Naive thymus-derived CD4-positive, alpha-beta T cell (primary cell): Measurements from ENCODE around the gene SIPA1. TPM values are rescaled to one million over a fixed set of nuclear protein-coding genes. Genes with fewer than 3 reads are reported as not detected.

Experiments
- ATAC-seq: fragments of 150-1000 bp; cut with Tn5 transposase; 2 replicates; pipeline ENCODE4 v1.10.0; 2021; ENCODE audit warnings: mild to moderate bottlenecking, moderate library complexity
- CTCF ChIA-PET: fragments of 350-600 bp; sonication (Branson Sonifier 250); formaldehyde crosslinking; loops from one replicate; lab custom pipeline; 2021; ENCODE audit warnings: antibody characterized with exemption; lab: Charles Lee
- POLR2A ChIA-PET: fragments of 350-600 bp; sonication (Branson Sonifier 250); formaldehyde crosslinking; loops from one replicate; lab custom pipeline; 2021; ENCODE audit warnings: antibody characterized with exemption, inconsistent platforms; lab: Charles Lee
- DNase-seq, 9 donors: peaks; one replicate each; pipeline versions ENCODE4 v3.0.0 to v3.0.0-alpha.2; 2020 to 2022; ENCODE audit warnings: mixed read lengths in 1 of 9
- H3K27ac ChIP-seq: one replicate; pipeline ENCODE4 v1.7.0; 2013; ENCODE audit warnings: mild to moderate bottlenecking, low read depth, low read length, moderate library complexity
- H3K27me3 ChIP-seq, 2 donors: one replicate each; pipeline ENCODE4 v1.7.0; 2013; ENCODE audit warnings: low read length in 2 of 2, mild to moderate bottlenecking in 2 of 2, moderate library complexity in 2 of 2; ENCODE audit not compliant: control insufficient read depth in 2 of 2, insufficient read depth in 2 of 2
- H3K36me3 ChIP-seq, 3 experiments: 1 replicate in 2 of 3; 2 replicates in 1 of 3; pipeline ENCODE4 v1.7.0; 2013; ENCODE audit warnings: low read length in 3 of 3, mild to moderate bottlenecking in 3 of 3, moderate library complexity in 1 of 3; ENCODE audit not compliant: insufficient read depth in 3 of 3, control insufficient read depth in 2 of 3
- H3K4me1 ChIP-seq, 2 donors: one replicate each; pipeline ENCODE4 v1.7.0; 2013; ENCODE audit warnings: low read length in 2 of 2, mild to moderate bottlenecking in 2 of 2, moderate library complexity in 1 of 2; ENCODE audit not compliant: control insufficient read depth in 2 of 2, insufficient read depth in 2 of 2
- H3K4me3 ChIP-seq: 2 replicates; pipeline ENCODE4 v1.7.0; 2013; ENCODE audit warnings: mild to moderate bottlenecking, low read length
- H3K9me3 ChIP-seq, 3 experiments: 1 replicate in 2 of 3; 2 replicates in 1 of 3; pipeline ENCODE4 v1.7.0; 2013; ENCODE audit warnings: low read length in 3 of 3; ENCODE audit not compliant: control insufficient read depth in 2 of 3
- H3K27ac Mint-ChIP-seq, 9 donors: one replicate each; pipeline ENCODE4 v1.8.0; 2020 to 2022; ENCODE audit warnings: mixed read lengths in 9 of 9, mild to moderate bottlenecking in 8 of 9, moderate library complexity in 5 of 9, inconsistent platforms in 2 of 9
- H3K27me3 Mint-ChIP-seq, 5 donors: one replicate each; pipeline ENCODE4 v1.8.0; 2021 to 2022; ENCODE audit warnings: mixed read lengths in 5 of 5, mild to moderate bottlenecking in 1 of 5
- H3K36me3 Mint-ChIP-seq, 5 donors: one replicate each; pipeline ENCODE4 v1.8.0; 2020 to 2022; ENCODE audit warnings: mixed read lengths in 5 of 5, mild to moderate bottlenecking in 3 of 5, inconsistent platforms in 1 of 5
- H3K4me1 Mint-ChIP-seq, 7 donors: one replicate each; pipeline ENCODE4 v1.8.0; 2020 to 2022; ENCODE audit warnings: mixed read lengths in 7 of 7, mild to moderate bottlenecking in 3 of 7, inconsistent platforms in 1 of 7
- H3K4me3 Mint-ChIP-seq, 10 donors: one replicate each; pipeline ENCODE4 v1.8.0; 2020 to 2022; ENCODE audit warnings: mild to moderate bottlenecking in 10 of 10, mixed read lengths in 10 of 10, moderate library complexity in 6 of 10, inconsistent platforms in 2 of 10
- H3K9me3 Mint-ChIP-seq, 11 donors: one replicate each; pipeline ENCODE4 v1.8.0; 2020 to 2022; ENCODE audit warnings: mixed read lengths in 11 of 11, mild to moderate bottlenecking in 4 of 11, inconsistent platforms in 1 of 11, moderate library complexity in 1 of 11
- intact Hi-C, 2 donors: fragments of 100-400 bp; cut with micrococcal nuclease; formaldehyde crosslinking; loops; one replicate each; pipeline ENCODE4 v1.15.1; 2023
- polyA plus RNA-seq, 2 donors: library from polyadenylated mRNA; unstranded; fragments of 300-500 nt; fragmentation: Illumina TruSeq; gene quantifications; one replicate each; pipeline ENCODE4 v1.2.3, GENCODE V29; 2021
- total RNA-seq, 6 experiments: library from RNA in 5 of 6; stranded (reverse) in 5 of 6; gene quantifications; 1 replicate in 5 of 6; 2 replicates in 1 of 6; pipeline ENCODE4 v1.2.3 and lab custom pipeline; 2021 to 2026

Gene SIPA1
- total and polyA plus RNA-seq, 7 experiments from 2014 or later: 90.3 to 249 (median 184) TPM

DNA sequence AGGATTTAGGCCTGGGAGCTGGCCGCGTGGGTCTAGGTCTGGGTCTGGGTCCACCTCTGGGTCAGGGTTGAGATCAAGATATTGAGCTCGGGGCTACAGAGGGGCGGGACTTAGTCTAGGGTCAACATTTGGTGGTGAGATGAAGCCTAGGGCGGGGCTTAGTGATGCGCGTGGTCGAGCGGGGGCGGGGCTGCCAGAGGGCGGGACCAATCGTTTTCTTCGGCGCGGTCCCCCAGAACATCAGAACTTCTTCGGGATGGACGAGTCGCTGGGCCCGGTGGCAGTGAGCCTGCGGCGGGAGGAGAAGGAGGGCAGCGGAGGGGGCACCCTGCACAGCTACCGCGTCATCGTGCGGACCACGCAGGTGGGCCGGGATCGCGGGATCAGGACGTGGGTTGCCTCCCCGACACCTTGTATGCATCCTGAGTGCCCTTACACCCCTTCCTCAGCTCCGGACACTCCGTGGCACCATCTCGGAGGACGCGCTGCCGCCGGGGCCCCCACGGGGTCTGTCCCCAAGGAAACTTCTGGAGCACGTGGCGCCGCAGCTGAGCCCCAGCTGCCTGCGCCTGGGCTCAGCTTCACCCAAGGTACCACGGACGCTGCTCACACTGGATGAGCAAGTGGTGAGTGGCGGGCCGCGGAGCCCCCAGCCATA, 4.2 kb downstream of the SIPA1 start:
- H3K4me3 Mint-ChIP-seq: peak overlapping the region; percentile 73 to 99 (median 91)
- H3K36me3 Mint-ChIP-seq: peaks cover 0 to 39% (median 4%) of the 10 kb centered on the region in 5 donors
- peak overlapping the region; percentile 73 to 97 (median 91) for H3K27ac Mint-ChIP-seq
- Histone ChIP-seq H3K4me3 (peak overlapping the region; percentile 90), H3K4me1 (peaks cover 51 to 59% of the 10 kb centered on the region in 2 donors), H3K9me3 (no peaks in the 10 kb centered on the region), H3K27me3 (no peaks in the 10 kb centered on the region), H3K27ac (peak overlapping the region; percentile 97), H3K36me3 (peaks cover 16 to 66% (median 22%) of the 10 kb centered on the region in 3 experiments)
- ChIA-PET POLR2A (interaction anchor here (0.5 to 10.4 kb wide), 11 partner anchors 12 to 216 kb away, joined by 3 to 227 read pairs (median 4); partner anchors contain the start of genes FAM89B, PCNX3 and RELA), CTCF (interaction anchor here (1.1 kb wide), 1 partner anchor 10 kb away, joined by 4 read pairs; no protein-coding TSS in a partner anchor)
- H3K4me1 Mint-ChIP-seq: peaks cover 29 to 55% (median 52%) of the 10 kb centered on the region in 7 donors
- DNase-seq (no peak), ATAC-seq (no peak)
- H3K27me3 Mint-ChIP-seq: no peaks in the 10 kb centered on the region
- intact Hi-C loops: no loop called here
- H3K9me3 Mint-ChIP-seq: peaks cover 0 to 2% (median 0%) of the 10 kb centered on the region in 11 donors

DNA sequence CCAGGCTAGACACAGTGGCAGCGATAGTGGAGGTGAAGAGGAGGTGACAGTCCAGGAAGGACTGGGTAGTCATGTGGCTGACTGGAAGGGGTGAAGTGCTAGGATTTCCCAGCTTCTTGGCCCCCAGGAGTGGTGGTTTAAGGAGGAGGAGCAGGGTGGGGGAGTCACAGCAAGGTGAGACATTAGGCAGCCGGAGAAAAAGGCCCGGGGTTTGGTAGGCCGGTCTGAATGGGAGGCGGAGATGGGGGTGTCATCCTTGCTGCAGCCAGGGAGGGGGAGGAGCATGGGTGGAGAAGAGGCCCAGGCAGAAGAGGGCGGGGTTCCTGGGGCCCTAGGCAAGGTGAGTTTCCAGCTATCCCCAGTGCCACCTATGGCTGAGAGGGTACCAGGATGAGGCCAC, 6.1 kb downstream of the SIPA1 start:
- Histone ChIP-seq H3K27me3 (no peaks in the 10 kb centered on the region), H3K27ac (peak overlapping the region; percentile 52), H3K4me3 (no peak overlapping the region), H3K4me1 (peaks cover 41 to 49% of the 10 kb centered on the region in 2 donors), H3K36me3 (peaks cover 21 to 74% (median 34%) of the 10 kb centered on the region in 3 experiments), H3K9me3 (no peaks in the 10 kb centered on the region)
- Mint-ChIP-seq H3K27ac (peak overlapping the region; percentile 40 to 91 (median 87)), H3K27me3 (no peaks in the 10 kb centered on the region), H3K4me3 (peak overlapping the region in 5 of 10 donors; percentile 40 to 97 (median 41)), H3K36me3 (peaks cover 0 to 36% (median 10%) of the 10 kb centered on the region in 5 donors), H3K4me1 (peaks cover 19 to 45% (median 40%) of the 10 kb centered on the region in 7 donors), H3K9me3 (peaks cover 0 to 2% (median 0%) of the 10 kb centered on the region in 11 donors)
- no peak for ATAC-seq
- no peak for DNase-seq
- CTCF ChIA-PET: no interaction called here
- POLR2A ChIA-PET: interaction anchor here (0.7 to 10.4 kb wide), 2 partner anchors 10 to 27 kb away, joined by 3 to 227 read pairs; no protein-coding TSS in a partner anchor
- intact Hi-C loops: no loop called here

DNA sequence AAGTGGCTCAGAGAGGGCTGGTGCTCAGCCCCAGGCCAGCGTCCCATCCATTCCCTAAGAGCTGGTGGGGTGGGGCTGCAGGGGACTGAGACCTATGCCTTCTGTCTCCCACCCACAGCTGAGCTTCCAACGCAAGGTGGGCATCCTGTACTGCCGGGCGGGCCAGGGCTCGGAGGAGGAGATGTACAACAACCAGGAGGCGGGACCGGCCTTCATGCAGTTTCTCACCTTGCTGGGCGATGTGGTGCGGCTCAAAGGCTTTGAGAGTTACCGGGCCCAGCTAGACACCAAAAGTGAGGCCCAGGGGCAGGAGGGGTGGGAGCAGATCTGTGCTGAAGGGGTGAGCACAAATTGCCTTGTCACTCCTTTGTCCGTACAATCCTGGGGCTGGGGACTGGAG, 6.9 kb downstream of the SIPA1 start:
- Mint-ChIP-seq H3K27ac (peak overlapping the region in 4 of 9 donors; percentile 44 to 88 (median 72)), H3K4me3 (no peak overlapping the region), H3K27me3 (no peaks in the 10 kb centered on the region), H3K36me3 (peaks cover 0 to 31% (median 10%) of the 10 kb centered on the region in 5 donors), H3K4me1 (peaks cover 11 to 38% (median 33%) of the 10 kb centered on the region in 7 donors), H3K9me3 (peaks cover 0 to 2% (median 0%) of the 10 kb centered on the region in 11 donors)
- Histone ChIP-seq H3K4me3 (no peak overlapping the region), H3K9me3 (no peaks in the 10 kb centered on the region), H3K36me3 (peaks cover 27 to 82% (median 38%) of the 10 kb centered on the region in 3 experiments), H3K27ac (peak overlapping the region; percentile 52), H3K4me1 (peaks cover 35 to 42% of the 10 kb centered on the region in 2 donors), H3K27me3 (no peaks in the 10 kb centered on the region)
- no peak for ATAC-seq
- no peak for DNase-seq
- CTCF ChIA-PET: no interaction called here
- POLR2A ChIA-PET: interaction anchor here (0.7 to 10.4 kb wide), 3 partner anchors 9 to 11 kb away, joined by 4 to 227 read pairs (median 7); no protein-coding TSS in a partner anchor
- intact Hi-C loops: no loop called here

DNA sequence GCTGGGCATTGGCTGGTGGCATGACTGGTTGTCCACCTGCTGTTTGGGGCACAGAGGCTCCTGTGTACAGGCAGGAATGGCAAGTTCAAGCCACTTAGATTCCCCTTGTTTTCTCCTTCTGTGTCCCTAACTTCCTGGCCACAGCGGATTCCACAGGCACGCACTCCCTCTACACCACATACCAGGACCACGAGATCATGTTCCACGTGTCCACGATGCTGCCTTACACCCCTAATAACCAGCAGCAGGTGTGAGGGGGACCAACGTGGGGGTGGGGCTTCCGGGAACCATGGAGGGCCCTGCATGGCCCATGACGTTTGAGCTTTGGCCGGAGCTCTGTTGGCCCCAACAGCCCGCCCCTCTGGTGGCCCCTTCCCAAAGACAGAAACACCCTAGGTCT, 7.8 kb downstream of the SIPA1 start:
- H3K4me1 Mint-ChIP-seq: peaks cover 12 to 36% (median 31%) of the 10 kb centered on the region in 7 donors
- ChIA-PET POLR2A (interaction anchor here (1.0 to 1.1 kb wide), 2 partner anchors 9 to 66 kb away, joined by 3 to 7 read pairs; no protein-coding TSS in a partner anchor), CTCF (no interaction called here)
- Histone ChIP-seq H3K4me3 (no peak overlapping the region), H3K27me3 (no peaks in the 10 kb centered on the region), H3K36me3 (peaks cover 27 to 91% (median 38%) of the 10 kb centered on the region in 3 experiments), H3K4me1 (peaks cover 26 to 33% of the 10 kb centered on the region in 2 donors), H3K9me3 (no peaks in the 10 kb centered on the region), H3K27ac (no peak overlapping the region)
- H3K36me3 Mint-ChIP-seq: peaks cover 0 to 29% (median 10%) of the 10 kb centered on the region in 5 donors
- peaks cover 0 to 2% (median 0%) of the 10 kb centered on the region in 11 donors for H3K9me3 Mint-ChIP-seq
- no peak for ATAC-seq
- H3K27me3 Mint-ChIP-seq: no peaks in the 10 kb centered on the region
- intact Hi-C loops: no loop called here
- peak overlapping the region in 2 of 10 donors; percentile 52 to 53 for H3K4me3 Mint-ChIP-seq
- no peak for DNase-seq
- H3K27ac Mint-ChIP-seq: peak overlapping the region in 5 of 9 donors; percentile 16 to 76 (median 38)

DNA sequence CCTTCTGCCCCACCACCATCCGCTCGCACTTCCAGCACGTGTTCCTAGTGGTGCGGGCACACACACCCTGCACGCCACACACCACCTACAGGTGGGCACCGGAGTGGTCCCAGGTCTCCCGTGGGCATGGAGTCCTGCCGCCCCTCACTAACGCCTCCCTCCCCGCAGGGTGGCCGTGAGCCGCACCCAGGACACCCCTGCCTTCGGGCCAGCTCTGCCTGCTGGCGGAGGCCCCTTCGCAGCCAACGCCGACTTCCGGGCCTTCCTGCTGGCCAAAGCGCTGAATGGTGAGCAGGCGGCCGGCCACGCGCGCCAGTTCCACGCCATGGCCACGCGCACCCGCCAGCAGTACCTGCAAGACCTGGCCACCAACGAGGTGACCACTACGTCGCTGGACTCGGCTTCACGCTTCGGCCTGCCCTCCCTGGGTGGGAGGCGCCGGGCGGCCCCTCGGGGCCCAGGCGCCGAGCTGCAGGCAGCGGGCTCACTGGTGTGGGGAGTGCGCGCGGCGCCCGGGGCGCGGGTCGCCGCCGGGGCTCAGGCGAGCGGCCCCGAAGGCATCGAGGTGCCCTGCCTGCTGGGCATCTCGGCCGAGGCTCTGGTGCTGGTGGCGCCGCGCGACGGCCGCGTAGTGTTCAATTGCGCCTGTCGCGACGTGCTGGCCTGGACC, 8.5 kb downstream of the SIPA1 start:
- Histone ChIP-seq H3K27ac (no peak overlapping the region), H3K27me3 (no peaks in the 10 kb centered on the region), H3K9me3 (no peaks in the 10 kb centered on the region), H3K4me1 (peaks cover 23 to 28% of the 10 kb centered on the region in 2 donors), H3K4me3 (no peak overlapping the region), H3K36me3 (peaks cover 27 to 91% (median 38%) of the 10 kb centered on the region in 3 experiments)
- Mint-ChIP-seq H3K9me3 (peaks cover 0 to 2% (median 0%) of the 10 kb centered on the region in 11 donors), H3K36me3 (peaks cover 0 to 32% (median 10%) of the 10 kb centered on the region in 5 donors), H3K4me3 (no peak overlapping the region), H3K27me3 (no peaks in the 10 kb centered on the region), H3K4me1 (peaks cover 19 to 37% (median 30%) of the 10 kb centered on the region in 7 donors), H3K27ac (peak overlapping the region in 1 of 9 donors; percentile 65)
- ATAC-seq: no peak
- no peak for DNase-seq
- POLR2A ChIA-PET: interaction anchor here (1.0 kb wide), 1 partner anchor 65 kb away, joined by 3 read pairs; no protein-coding TSS in a partner anchor
- intact Hi-C loops: no loop called here
- CTCF ChIA-PET: no interaction called here

DNA sequence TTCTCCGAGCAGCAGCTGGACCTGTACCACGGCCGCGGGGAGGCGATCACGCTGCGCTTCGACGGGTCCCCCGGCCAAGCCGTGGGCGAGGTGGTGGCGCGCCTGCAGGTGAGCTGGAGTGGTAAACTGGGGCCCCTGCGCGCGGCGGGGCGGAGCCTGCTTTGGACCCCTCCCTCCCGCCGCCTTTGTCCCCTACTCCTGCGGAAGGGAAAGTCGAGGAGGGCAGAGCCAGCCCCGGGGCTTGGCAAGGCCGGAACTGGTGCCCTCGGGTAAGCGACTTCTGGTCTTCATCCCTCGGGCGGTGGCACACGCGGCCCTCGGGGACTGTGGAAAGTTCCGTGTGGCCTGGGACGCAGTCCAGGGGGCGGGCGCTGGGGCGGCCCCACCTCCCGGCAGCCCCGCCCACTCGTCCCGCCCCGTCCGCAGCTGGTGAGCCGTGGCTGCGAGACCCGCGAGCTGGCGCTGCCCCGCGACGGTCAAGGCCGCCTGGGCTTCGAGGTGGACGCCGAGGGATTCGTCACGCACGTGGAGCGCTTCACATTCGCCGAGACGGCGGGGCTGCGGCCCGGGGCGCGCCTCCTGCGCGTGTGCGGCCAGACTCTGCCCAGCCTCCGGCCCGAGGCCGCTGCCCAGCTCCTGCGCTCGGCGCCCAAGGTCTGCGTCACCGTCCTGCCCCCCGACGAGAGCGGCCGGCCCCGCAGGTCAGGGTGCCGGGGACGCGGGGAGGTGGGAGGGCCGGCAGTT, 9.2 kb downstream of the SIPA1 start:
- ChIA-PET POLR2A (no interaction called here), CTCF (no interaction called here)
- Histone ChIP-seq H3K36me3 (peaks cover 27 to 88% (median 38%) of the 10 kb centered on the region in 3 experiments), H3K27me3 (no peaks in the 10 kb centered on the region), H3K27ac (no peak overlapping the region), H3K4me1 (peaks cover 23 to 28% of the 10 kb centered on the region in 2 donors), H3K9me3 (no peaks in the 10 kb centered on the region), H3K4me3 (no peak overlapping the region)
- intact Hi-C loops: no loop called here
- ATAC-seq (no peak), DNase-seq (no peak)
- Mint-ChIP-seq H3K27me3 (no peaks in the 10 kb centered on the region), H3K4me1 (peaks cover 26 to 37% (median 30%) of the 10 kb centered on the region in 7 donors), H3K4me3 (no peak overlapping the region), H3K36me3 (peaks cover 0 to 32% (median 10%) of the 10 kb centered on the region in 5 donors), H3K9me3 (peaks cover 0 to 4% (median 0%) of the 10 kb centered on the region in 11 donors), H3K27ac (peak overlapping the region in 1 of 9 donors; percentile 57)
